SK-N-SH (cell line): ENCODE data around the gene BTBD9.

ENCODE experiments used
- EZH2phosphoT487 ChIP-seq: fragments of 200-600 bp; sonication (generic); IDR thresholded peaks from 2 replicates; pipeline ENCODE4 v1.6.1; 2017; ENCODE audit warnings: low read depth, mixed run types, mild to moderate bottlenecking, antibody characterized with exemption, moderate library complexity, borderline replicate concordance
- RAD21 ChIP-seq: IDR thresholded peaks from 2 replicates; pipeline ENCODE4 v1.6.1; 2012; ENCODE audit warnings: mild to moderate bottlenecking, low read length
- RCOR1 ChIP-seq: fragments of 150-350 bp; IDR thresholded peaks from 2 replicates; pipeline ENCODE4 v1.6.1; 2017; ENCODE audit warnings: antibody characterized with exemption, low read length
- TF ChIP-seq, protein P1 (sequence below): fragments of 200-600 bp; sonication (generic); IDR thresholded peaks from 2 replicates; pipeline ENCODE4 v1.6.1; 2017; ENCODE audit warnings: antibody characterized with exemption, mild to moderate bottlenecking, moderate library complexity

DNA sequence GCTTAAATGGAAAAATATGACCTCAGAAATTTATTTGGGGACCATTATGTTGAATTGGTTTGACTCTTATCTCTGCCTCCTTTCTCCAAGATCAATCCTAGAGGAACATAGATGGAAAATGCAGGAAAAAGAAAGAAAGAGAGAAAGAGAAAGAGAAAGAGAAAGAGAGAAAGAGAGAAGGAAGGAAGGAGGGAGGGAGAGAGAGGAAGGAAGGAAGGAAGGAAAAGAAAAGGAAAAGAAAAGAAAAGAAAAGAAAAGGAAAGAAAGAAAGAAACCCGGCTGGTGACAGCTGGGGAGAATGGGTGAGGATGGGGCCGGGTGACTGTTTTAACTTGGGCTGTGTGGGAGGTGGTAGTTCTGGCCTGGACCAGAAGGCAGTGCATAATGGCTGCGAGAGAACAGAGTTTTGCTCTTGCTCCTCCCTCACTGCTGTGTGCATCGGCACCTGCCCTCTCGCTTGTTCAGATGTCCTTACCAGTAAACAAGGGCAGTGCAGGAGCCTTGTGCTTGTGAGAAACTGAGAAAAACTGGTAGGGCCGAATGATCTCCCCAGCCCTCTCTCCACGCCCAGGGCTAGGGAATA, 38.5 kb upstream of the BTBD9 start:
- TF ChIP-seq RCOR1 (no peak), RAD21 (no peak), EZH2phosphoT487 (no peak)
- TF ChIP-seq, protein P1, sequence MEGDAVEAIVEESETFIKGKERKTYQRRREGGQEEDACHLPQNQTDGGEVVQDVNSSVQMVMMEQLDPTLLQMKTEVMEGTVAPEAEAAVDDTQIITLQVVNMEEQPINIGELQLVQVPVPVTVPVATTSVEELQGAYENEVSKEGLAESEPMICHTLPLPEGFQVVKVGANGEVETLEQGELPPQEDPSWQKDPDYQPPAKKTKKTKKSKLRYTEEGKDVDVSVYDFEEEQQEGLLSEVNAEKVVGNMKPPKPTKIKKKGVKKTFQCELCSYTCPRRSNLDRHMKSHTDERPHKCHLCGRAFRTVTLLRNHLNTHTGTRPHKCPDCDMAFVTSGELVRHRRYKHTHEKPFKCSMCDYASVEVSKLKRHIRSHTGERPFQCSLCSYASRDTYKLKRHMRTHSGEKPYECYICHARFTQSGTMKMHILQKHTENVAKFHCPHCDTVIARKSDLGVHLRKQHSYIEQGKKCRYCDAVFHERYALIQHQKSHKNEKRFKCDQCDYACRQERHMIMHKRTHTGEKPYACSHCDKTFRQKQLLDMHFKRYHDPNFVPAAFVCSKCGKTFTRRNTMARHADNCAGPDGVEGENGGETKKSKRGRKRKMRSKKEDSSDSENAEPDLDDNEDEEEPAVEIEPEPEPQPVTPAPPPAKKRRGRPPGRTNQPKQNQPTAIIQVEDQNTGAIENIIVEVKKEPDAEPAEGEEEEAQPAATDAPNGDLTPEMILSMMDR = no peak
